Suprapubic skin (tissue), 4 donors: ENCODE measurements around the gene UNC93B1.
"Not testable (repeated sequence)": the region's sequence is repeated elsewhere in the genome, so short reads cannot be mapped to it uniquely, and the experiment has no call there.

Experiments
- POLR2A ChIP-seq, 2 donors: fragments of 450-650 bp; IDR thresholded peaks; one replicate each; pipeline ENCODE4 v1.6.1; 2017; ENCODE audit warnings: antibody characterized with exemption in 2 of 2, mild to moderate bottlenecking in 2 of 2, moderate library complexity in 2 of 2
- POLR2AphosphoS5 ChIP-seq, 3 donors: sonication (generic); formaldehyde crosslinking; IDR thresholded peaks; one replicate each; pipeline ENCODE4 v1.6.1; 2017; ENCODE audit warnings: antibody characterized with exemption in 3 of 3
- TF ChIP-seq, protein P1 (sequence below), 2 donors: fragments of 200-600 bp in 1 of 2; fragments of 450-650 bp in 1 of 2; sonication (generic) in 1 of 2; IDR thresholded peaks; one replicate each; pipeline ENCODE4 v1.5.1; 2016 to 2019; ENCODE audit warnings: antibody characterized with exemption in 2 of 2, mild to moderate bottlenecking in 1 of 2, moderate library complexity in 1 of 2

DNA sequence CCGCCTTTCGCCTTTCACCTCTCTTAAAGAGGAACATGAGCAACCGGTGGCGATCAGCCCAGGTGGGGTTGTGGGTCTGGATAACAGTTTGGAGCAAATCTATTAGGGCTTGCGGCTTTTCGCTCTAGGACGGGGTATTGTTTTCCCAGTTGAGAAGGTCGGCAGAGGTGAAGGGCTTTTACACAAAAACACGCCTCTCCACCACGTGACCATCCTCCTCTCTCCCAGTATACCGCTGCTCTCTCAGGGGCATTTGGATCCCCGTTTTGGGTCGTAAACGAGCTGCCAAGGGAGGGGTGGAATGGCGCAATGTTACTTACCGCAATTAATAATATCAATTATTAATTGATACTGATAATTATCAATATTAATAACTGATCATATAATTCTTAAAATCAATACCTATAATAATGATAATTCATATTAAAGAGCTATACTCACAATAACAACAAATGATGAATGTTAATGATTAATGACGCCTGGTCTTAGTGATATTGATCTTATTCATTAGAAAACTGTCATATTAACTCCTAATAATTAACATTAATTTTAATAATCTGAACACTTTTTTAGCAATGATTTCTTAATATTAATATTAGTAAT, 21.5 kb downstream of the UNC93B1 start:
- TF ChIP-seq, protein P1, sequence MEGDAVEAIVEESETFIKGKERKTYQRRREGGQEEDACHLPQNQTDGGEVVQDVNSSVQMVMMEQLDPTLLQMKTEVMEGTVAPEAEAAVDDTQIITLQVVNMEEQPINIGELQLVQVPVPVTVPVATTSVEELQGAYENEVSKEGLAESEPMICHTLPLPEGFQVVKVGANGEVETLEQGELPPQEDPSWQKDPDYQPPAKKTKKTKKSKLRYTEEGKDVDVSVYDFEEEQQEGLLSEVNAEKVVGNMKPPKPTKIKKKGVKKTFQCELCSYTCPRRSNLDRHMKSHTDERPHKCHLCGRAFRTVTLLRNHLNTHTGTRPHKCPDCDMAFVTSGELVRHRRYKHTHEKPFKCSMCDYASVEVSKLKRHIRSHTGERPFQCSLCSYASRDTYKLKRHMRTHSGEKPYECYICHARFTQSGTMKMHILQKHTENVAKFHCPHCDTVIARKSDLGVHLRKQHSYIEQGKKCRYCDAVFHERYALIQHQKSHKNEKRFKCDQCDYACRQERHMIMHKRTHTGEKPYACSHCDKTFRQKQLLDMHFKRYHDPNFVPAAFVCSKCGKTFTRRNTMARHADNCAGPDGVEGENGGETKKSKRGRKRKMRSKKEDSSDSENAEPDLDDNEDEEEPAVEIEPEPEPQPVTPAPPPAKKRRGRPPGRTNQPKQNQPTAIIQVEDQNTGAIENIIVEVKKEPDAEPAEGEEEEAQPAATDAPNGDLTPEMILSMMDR (IDR thresholded peaks at IDR 0.05): not testable (repeated sequence)
- TF ChIP-seq POLR2A, POLR2AphosphoS5 (IDR thresholded peaks at IDR 0.05): not testable (repeated sequence)
